ENCODE results near the gene CCNY. TPM values are rescaled to one million over a fixed set of nuclear protein-coding genes. Genes with fewer than 3 reads are reported as not detected.

Gene CCNY
- total RNA-seq, 2 experiments from 2014 or later, result 31.2 to 32.1 TPM

- no peaks in the 10 kb centered on the region for H3K9me3 Mint-ChIP-seq
- H3K27me3 Mint-ChIP-seq (ENCODE audit: low read depth), result no peaks in the 10 kb centered on the region
- CTCF ChIA-PET, result interaction anchor here (0.6 kb wide), 1 partner anchor 14 kb away, joined by 6 read pairs; no protein-coding TSS in a partner anchor
- no peak for DNase-seq
- peaks cover 2% of the 10 kb centered on the region for H3K36me3 Mint-ChIP-seq (ENCODE audit: low read depth)
- no peak overlapping the region for H3K27ac Mint-ChIP-seq
- H3K4me1 Mint-ChIP-seq (ENCODE audit: low read depth), result peaks cover 53% of the 10 kb centered on the region
- no peak overlapping the region for H3K4me3 Mint-ChIP-seq
- intact Hi-C loops (cut with micrococcal nuclease), result no loop called here
Observed at GRCh38 chr10:35363587-35363986, 27.3 kb downstream of the CCNY start.

GRCh38 chr10:35364808-35365207, 28.5 kb downstream of the CCNY start:
- Mint-ChIP-seq H3K27me3 (ENCODE audit: low read depth) (no peaks in the 10 kb centered on the region), H3K9me3 (no peaks in the 10 kb centered on the region), H3K36me3 (ENCODE audit: low read depth) (no peaks in the 10 kb centered on the region), H3K4me3 (no peak overlapping the region), H3K27ac (no peak overlapping the region), H3K4me1 (ENCODE audit: low read depth) (peaks cover 58% of the 10 kb centered on the region)
- CTCF ChIA-PET, result interaction anchor here (1.0 to 1.4 kb wide), 2 partner anchors 22 to 198 kb away, joined by 3 read pairs; no protein-coding TSS in a partner anchor
- intact Hi-C loops (cut with micrococcal nuclease), result no loop called here
- DNase-seq, result no peak

GRCh38 chr10:35365994-35366393, 29.7 kb downstream of the CCNY start:
- Mint-ChIP-seq H3K9me3 (no peaks in the 10 kb centered on the region), H3K36me3 (ENCODE audit: low read depth) (no peaks in the 10 kb centered on the region), H3K4me3 (no peak overlapping the region), H3K27me3 (ENCODE audit: low read depth) (no peaks in the 10 kb centered on the region), H3K27ac (no peak overlapping the region), H3K4me1 (ENCODE audit: low read depth) (peaks cover 62% of the 10 kb centered on the region)
- CTCF ChIA-PET, result interaction anchor here (1.4 kb wide), 1 partner anchor 197 kb away, joined by 3 read pairs; no protein-coding TSS in a partner anchor
- no peak for DNase-seq
- intact Hi-C loops (cut with micrococcal nuclease), result no loop called here

- Mint-ChIP-seq H3K27me3 (ENCODE audit: low read depth) (no peaks in the 10 kb centered on the region), H3K9me3 (no peaks in the 10 kb centered on the region), H3K4me3 (no peak overlapping the region), H3K27ac (no peak overlapping the region), H3K4me1 (ENCODE audit: low read depth) (peaks cover 67% of the 10 kb centered on the region), H3K36me3 (ENCODE audit: low read depth) (peaks cover 3% of the 10 kb centered on the region)
- CTCF ChIA-PET, result interaction anchor here (0.6 to 1.1 kb wide), 4 partner anchors 26 to 230 kb away, joined by 3 to 10 read pairs (median 3); no protein-coding TSS in a partner anchor
- no peak for DNase-seq
- intact Hi-C loops (cut with micrococcal nuclease), result no loop called here
Observed at GRCh38 chr10:35367107-35367859, 31.0 kb downstream of the CCNY start.

- no peak overlapping the region for H3K4me3 Mint-ChIP-seq
- intact Hi-C loops (cut with micrococcal nuclease), result loop anchor here (1.0 kb wide), 1 partner anchor 12 kb away; no protein-coding TSS in a partner anchor
- CTCF ChIA-PET, result interaction anchor here (0.6 kb wide), 1 partner anchor 231 kb away, joined by 3 read pairs; no protein-coding TSS in a partner anchor
- H3K4me1 Mint-ChIP-seq (ENCODE audit: low read depth), result peaks cover 69% of the 10 kb centered on the region
- H3K27ac Mint-ChIP-seq, result no peak overlapping the region
- H3K9me3 Mint-ChIP-seq, result no peaks in the 10 kb centered on the region
- peaks cover 3% of the 10 kb centered on the region for H3K36me3 Mint-ChIP-seq (ENCODE audit: low read depth)
- no peaks in the 10 kb centered on the region for H3K27me3 Mint-ChIP-seq (ENCODE audit: low read depth)
- DNase-seq, result no peak
Observed at GRCh38 chr10:35367982-35368381, 31.7 kb downstream of the CCNY start.

- Mint-ChIP-seq H3K27me3 (ENCODE audit: low read depth) (no peaks in the 10 kb centered on the region), H3K9me3 (no peaks in the 10 kb centered on the region), H3K27ac (no peak overlapping the region), H3K4me3 (no peak overlapping the region), H3K4me1 (ENCODE audit: low read depth) (peaks cover 69% of the 10 kb centered on the region), H3K36me3 (ENCODE audit: low read depth) (peaks cover 3% of the 10 kb centered on the region)
- no peak for DNase-seq
- CTCF ChIA-PET, result no interaction called here
- intact Hi-C loops (cut with micrococcal nuclease), result loop anchor here (1.0 kb wide), 1 partner anchor 12 kb away; no protein-coding TSS in a partner anchor
Observed at GRCh38 chr10:35368485-35369048, 32.3 kb downstream of the CCNY start.

- DNase-seq, result no peak
- peaks cover 3% of the 10 kb centered on the region for H3K36me3 Mint-ChIP-seq (ENCODE audit: low read depth)
- intact Hi-C loops (cut with micrococcal nuclease), result no loop called here
- H3K9me3 Mint-ChIP-seq, result no peaks in the 10 kb centered on the region
- no peaks in the 10 kb centered on the region for H3K27me3 Mint-ChIP-seq (ENCODE audit: low read depth)
- no peak overlapping the region for H3K27ac Mint-ChIP-seq
- CTCF ChIA-PET, result no interaction called here
- no peak overlapping the region for H3K4me3 Mint-ChIP-seq
- H3K4me1 Mint-ChIP-seq (ENCODE audit: low read depth), result peaks cover 65% of the 10 kb centered on the region
Observed at GRCh38 chr10:35369049-35369611, 32.8 kb downstream of the CCNY start.

GRCh38 chr10:35371731-35372130, 35.4 kb downstream of the CCNY start:
- peaks cover 72% of the 10 kb centered on the region for H3K4me1 Mint-ChIP-seq (ENCODE audit: low read depth)
- no peak overlapping the region for H3K4me3 Mint-ChIP-seq
- H3K9me3 Mint-ChIP-seq, result no peaks in the 10 kb centered on the region
- no peak overlapping the region for H3K27ac Mint-ChIP-seq
- CTCF ChIA-PET, result no interaction called here
- no peak for DNase-seq
- H3K36me3 Mint-ChIP-seq (ENCODE audit: low read depth), result peaks cover 3% of the 10 kb centered on the region
- intact Hi-C loops (cut with micrococcal nuclease), result no loop called here
- H3K27me3 Mint-ChIP-seq (ENCODE audit: low read depth), result no peaks in the 10 kb centered on the region

GRCh38 chr10:35372329-35372728, 36.0 kb downstream of the CCNY start:
- Mint-ChIP-seq H3K27me3 (ENCODE audit: low read depth) (no peaks in the 10 kb centered on the region), H3K4me1 (ENCODE audit: low read depth) (peaks cover 77% of the 10 kb centered on the region), H3K27ac (no peak overlapping the region), H3K9me3 (no peaks in the 10 kb centered on the region), H3K4me3 (no peak overlapping the region), H3K36me3 (ENCODE audit: low read depth) (peaks cover 3% of the 10 kb centered on the region)
- no peak for DNase-seq
- intact Hi-C loops (cut with micrococcal nuclease), result no loop called here
- CTCF ChIA-PET, result no interaction called here

- DNase-seq, result no peak
- Mint-ChIP-seq H3K27me3 (ENCODE audit: low read depth) (no peaks in the 10 kb centered on the region), H3K36me3 (ENCODE audit: low read depth) (peaks cover 3% of the 10 kb centered on the region), H3K4me1 (ENCODE audit: low read depth) (peaks cover 80% of the 10 kb centered on the region), H3K27ac (no peak overlapping the region), H3K9me3 (no peaks in the 10 kb centered on the region), H3K4me3 (no peak overlapping the region)
- intact Hi-C loops (cut with micrococcal nuclease), result no loop called here
- CTCF ChIA-PET, result interaction anchor here (0.5 kb wide), 1 partner anchor 32 kb away, joined by 3 read pairs; no protein-coding TSS in a partner anchor
Observed at GRCh38 chr10:35375091-35375765, 38.9 kb downstream of the CCNY start.

- H3K27ac Mint-ChIP-seq, result no peak overlapping the region
- no peaks in the 10 kb centered on the region for H3K9me3 Mint-ChIP-seq
- peaks cover 1% of the 10 kb centered on the region for H3K36me3 Mint-ChIP-seq (ENCODE audit: low read depth)
- intact Hi-C loops (cut with micrococcal nuclease), result no loop called here
- peaks cover 72% of the 10 kb centered on the region for H3K4me1 Mint-ChIP-seq (ENCODE audit: low read depth)
- H3K4me3 Mint-ChIP-seq, result no peak overlapping the region
- no peaks in the 10 kb centered on the region for H3K27me3 Mint-ChIP-seq (ENCODE audit: low read depth)
- no peak for DNase-seq
- CTCF ChIA-PET, result no interaction called here
Observed at GRCh38 chr10:35377050-35377728, 40.9 kb downstream of the CCNY start.
